ENCODE measurements around the gene MBP.

Gene MBP

DNA sequence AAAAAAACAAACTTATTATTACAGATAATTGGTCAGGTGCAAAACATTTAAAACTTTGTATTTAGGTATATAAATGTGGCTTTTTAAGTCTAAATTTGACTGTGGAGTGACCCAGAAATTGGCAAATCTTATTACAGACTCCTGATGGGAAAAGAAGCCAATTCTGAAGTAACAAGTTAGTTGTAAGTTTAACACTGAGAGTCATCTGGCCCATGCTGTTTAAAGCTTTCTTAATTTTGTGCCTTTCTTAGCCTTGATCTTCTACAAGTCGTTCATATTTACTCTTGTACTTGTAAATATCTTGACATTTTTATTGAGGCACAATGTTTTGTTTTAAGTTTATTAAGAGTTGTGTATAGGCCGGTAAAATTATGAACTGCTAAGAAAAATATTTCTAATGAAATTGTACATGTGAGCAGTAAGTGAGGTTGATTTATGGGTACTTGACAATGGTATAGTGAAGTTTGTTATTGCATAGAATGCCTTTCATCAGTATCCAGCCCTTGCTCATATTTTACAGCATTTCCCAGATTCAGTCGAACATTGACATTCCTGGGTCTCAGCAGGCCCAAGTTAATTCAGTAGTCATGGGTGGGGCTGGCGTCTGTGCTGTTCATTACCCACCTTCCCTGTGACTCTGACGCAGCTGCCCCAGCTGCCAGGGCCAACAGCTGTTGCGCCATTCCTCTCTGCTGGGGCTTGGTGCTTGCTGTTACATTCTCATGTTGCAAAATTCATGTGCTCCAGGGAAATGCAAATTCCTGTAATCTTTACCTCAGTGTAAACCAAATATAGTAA, 188.8 kb downstream of the MBP start:
- TF ChIP-seq, protein P1, sequence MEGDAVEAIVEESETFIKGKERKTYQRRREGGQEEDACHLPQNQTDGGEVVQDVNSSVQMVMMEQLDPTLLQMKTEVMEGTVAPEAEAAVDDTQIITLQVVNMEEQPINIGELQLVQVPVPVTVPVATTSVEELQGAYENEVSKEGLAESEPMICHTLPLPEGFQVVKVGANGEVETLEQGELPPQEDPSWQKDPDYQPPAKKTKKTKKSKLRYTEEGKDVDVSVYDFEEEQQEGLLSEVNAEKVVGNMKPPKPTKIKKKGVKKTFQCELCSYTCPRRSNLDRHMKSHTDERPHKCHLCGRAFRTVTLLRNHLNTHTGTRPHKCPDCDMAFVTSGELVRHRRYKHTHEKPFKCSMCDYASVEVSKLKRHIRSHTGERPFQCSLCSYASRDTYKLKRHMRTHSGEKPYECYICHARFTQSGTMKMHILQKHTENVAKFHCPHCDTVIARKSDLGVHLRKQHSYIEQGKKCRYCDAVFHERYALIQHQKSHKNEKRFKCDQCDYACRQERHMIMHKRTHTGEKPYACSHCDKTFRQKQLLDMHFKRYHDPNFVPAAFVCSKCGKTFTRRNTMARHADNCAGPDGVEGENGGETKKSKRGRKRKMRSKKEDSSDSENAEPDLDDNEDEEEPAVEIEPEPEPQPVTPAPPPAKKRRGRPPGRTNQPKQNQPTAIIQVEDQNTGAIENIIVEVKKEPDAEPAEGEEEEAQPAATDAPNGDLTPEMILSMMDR (conservative IDR thresholded peaks at IDR 0.05; ENCODE audit: low read depth, low read length) = no peak

GRCh38 chr18:76941284-76941683, 191.3 kb downstream of the MBP start:
- no peak overlapping the region for H3K9ac ChIP-seq
- no peaks in the 10 kb centered on the region for H3K79me2 ChIP-seq (ENCODE audit: insufficient read depth, low read depth)
- H3K27ac ChIP-seq = no peak overlapping the region
- H3K27me3 ChIP-seq (ENCODE audit: insufficient read depth, low read depth) = no peaks in the 10 kb centered on the region
- H3K4me2 ChIP-seq = no peak overlapping the region
- TF ChIP-seq, protein P1 (conservative IDR thresholded peaks at IDR 0.05; ENCODE audit: low read depth, low read length) = no peak
- no peak overlapping the region for H3K4me3 ChIP-seq (IDR thresholded peaks at IDR 0.05; ENCODE audit: insufficient read depth, low read depth, low read length)
- no peaks in the 10 kb centered on the region for H3K36me3 ChIP-seq (ENCODE audit: insufficient read depth)
- H2AFZ ChIP-seq (ENCODE audit: low read depth) = no peak overlapping the region
- no peaks in the 10 kb centered on the region for H4K20me1 ChIP-seq (ENCODE audit: insufficient read depth)
- no peaks in the 10 kb centered on the region for H3K4me1 ChIP-seq (ENCODE audit: low read depth, poor library complexity, severe bottlenecking)

More for the DNA sequence above, 188.8 kb downstream of the MBP start:
- no peaks in the 10 kb centered on the region for H4K20me1 ChIP-seq (ENCODE audit: insufficient read depth)
- H3K79me2 ChIP-seq (ENCODE audit: insufficient read depth, low read depth) = no peaks in the 10 kb centered on the region
- no peak overlapping the region for H2AFZ ChIP-seq (ENCODE audit: low read depth)
- no peak overlapping the region for H3K4me3 ChIP-seq (IDR thresholded peaks at IDR 0.05; ENCODE audit: insufficient read depth, low read depth, low read length)
- H3K4me2 ChIP-seq = no peak overlapping the region
- H3K36me3 ChIP-seq (ENCODE audit: insufficient read depth) = 0 out of 2 replicates have a peak, but pooled peaks cover 9% of the 10 kb centered on the region
- H3K27me3 ChIP-seq (ENCODE audit: insufficient read depth, low read depth) = no peaks in the 10 kb centered on the region
- H3K4me1 ChIP-seq (ENCODE audit: low read depth, poor library complexity, severe bottlenecking) = no peaks in the 10 kb centered on the region
- H3K27ac ChIP-seq = no peak overlapping the region
- H3K9ac ChIP-seq = no peak overlapping the region

DNA sequence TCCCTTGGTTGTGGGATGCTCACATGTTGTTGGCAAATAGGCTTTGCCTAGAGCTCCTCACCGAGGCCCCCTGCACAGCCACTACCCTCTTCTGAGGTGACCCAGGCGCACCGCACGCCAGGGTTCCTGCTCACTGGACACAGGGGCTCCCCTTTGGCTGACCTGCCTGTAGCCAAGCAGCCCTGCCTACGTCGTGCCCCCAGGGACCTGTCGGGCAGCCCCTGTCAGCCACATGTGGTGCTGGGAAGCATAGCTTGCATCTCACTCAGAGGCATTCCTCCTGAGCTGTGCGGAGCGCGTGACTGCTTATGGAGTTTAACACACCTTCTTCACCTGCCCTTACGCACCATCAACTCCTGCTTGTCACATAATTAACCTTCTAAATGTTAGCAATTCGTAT, 194.0 kb downstream of the MBP start:
- Histone ChIP-seq H3K4me1 (ENCODE audit: low read depth, poor library complexity, severe bottlenecking) (no peaks in the 10 kb centered on the region), H3K27me3 (ENCODE audit: insufficient read depth, low read depth) (no peaks in the 10 kb centered on the region), H4K20me1 (ENCODE audit: insufficient read depth) (no peaks in the 10 kb centered on the region), H3K9ac (no peak overlapping the region), H3K4me3 (IDR thresholded peaks at IDR 0.05; ENCODE audit: insufficient read depth, low read depth, low read length) (no peak overlapping the region), H3K79me2 (ENCODE audit: insufficient read depth, low read depth) (no peaks in the 10 kb centered on the region), H3K4me2 (no peak overlapping the region), H3K27ac (no peak overlapping the region), H2AFZ (ENCODE audit: low read depth) (no peak overlapping the region), H3K36me3 (ENCODE audit: insufficient read depth) (no peaks in the 10 kb centered on the region)
- TF ChIP-seq, protein P1 (conservative IDR thresholded peaks at IDR 0.05; ENCODE audit: low read depth, low read length) = no peak

DNA sequence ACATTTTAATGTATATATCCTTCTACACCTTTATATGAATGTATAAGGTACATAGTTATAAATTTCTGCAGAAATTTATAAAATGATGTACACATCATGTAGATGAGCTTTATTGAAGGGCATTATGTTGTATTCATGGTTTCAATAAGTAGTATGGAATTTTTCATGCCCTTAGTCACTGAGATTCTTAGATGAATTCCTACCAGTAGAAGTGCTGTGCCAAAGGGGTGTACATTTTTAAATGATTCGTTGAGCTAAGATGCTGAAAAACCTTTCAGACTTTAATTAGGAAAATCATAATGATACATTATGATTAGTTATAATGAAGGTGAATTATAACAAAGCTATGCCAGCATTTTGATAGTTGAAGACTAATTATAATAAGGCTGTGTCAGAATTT, 195.0 kb downstream of the MBP start:
- Histone ChIP-seq H3K36me3 (ENCODE audit: insufficient read depth) (no peaks in the 10 kb centered on the region), H3K4me3 (IDR thresholded peaks at IDR 0.05; ENCODE audit: insufficient read depth, low read depth, low read length) (no peak overlapping the region), H4K20me1 (ENCODE audit: insufficient read depth) (no peaks in the 10 kb centered on the region), H3K27ac (no peak overlapping the region), H2AFZ (ENCODE audit: low read depth) (no peak overlapping the region), H3K4me1 (ENCODE audit: low read depth, poor library complexity, severe bottlenecking) (no peaks in the 10 kb centered on the region), H3K79me2 (ENCODE audit: insufficient read depth, low read depth) (no peaks in the 10 kb centered on the region), H3K27me3 (ENCODE audit: insufficient read depth, low read depth) (no peaks in the 10 kb centered on the region), H3K9ac (no peak overlapping the region), H3K4me2 (no peak overlapping the region)
- TF ChIP-seq, protein P1 (conservative IDR thresholded peaks at IDR 0.05; ENCODE audit: low read depth, low read length) = no peak
